Stimulated activated CD8-positive, alpha-beta memory T cell treated with anti-CD3 and anti-CD28 coated beads, Interleukin-12 subunit alpha, Interleukin-12 subunit beta, amount 100 ng/mL, for 24 hours (primary cell): Measurements from ENCODE around the gene ATP2B2.

Experiments
- DNase-seq: peaks from one replicate; pipeline ENCODE4 v3.0.0-alpha.2; 2020; ENCODE audit errors: extremely low read depth

ATP2B2 gene

DNA sequence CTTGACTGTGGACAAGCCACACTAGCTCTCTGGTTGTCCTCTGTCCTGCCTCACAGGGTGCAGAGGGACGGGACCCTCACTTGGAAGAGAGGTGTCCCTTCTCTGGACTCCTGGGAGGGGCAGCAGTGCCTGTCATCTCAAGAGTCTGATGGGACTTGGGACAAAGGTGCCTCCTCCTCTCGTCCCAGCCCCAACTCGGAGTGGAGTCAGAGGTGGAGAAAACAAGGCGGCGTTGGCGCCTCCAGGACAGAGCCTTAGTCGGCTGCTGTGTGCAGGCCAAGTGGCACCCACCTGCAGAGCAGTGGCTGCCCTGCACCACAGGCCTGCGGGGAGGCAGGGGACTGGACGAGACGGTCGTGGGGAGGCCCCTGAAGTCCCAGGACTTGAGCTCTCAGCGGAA, 175.1 kb downstream of the ATP2B2 start:
- DNase-seq, result no peak

DNA sequence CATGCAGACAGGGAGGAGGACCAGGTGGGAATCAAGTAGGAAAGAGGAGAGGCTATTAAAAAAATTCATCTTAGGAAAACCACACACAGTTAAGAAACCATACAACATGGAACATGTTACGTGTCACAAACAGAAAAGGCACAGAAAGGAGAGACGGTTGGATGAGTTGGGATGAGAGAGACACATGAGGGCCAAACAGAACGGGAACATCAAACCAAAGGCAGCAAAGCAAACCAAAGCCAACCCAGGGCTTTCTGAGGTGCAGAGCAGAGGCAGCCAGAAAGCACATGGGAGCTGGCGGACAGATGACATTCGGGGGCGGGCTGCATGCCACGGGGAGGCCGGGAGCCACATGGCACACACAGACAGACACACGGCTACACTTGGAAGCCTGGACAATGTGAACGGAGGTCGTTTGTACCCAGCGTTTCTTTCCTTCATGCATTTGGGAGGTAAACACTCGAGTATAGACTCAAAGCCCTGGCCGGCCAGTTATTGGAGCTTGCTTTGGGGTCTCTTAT, 175.8 kb downstream of the ATP2B2 start:
- no peak for DNase-seq

DNA sequence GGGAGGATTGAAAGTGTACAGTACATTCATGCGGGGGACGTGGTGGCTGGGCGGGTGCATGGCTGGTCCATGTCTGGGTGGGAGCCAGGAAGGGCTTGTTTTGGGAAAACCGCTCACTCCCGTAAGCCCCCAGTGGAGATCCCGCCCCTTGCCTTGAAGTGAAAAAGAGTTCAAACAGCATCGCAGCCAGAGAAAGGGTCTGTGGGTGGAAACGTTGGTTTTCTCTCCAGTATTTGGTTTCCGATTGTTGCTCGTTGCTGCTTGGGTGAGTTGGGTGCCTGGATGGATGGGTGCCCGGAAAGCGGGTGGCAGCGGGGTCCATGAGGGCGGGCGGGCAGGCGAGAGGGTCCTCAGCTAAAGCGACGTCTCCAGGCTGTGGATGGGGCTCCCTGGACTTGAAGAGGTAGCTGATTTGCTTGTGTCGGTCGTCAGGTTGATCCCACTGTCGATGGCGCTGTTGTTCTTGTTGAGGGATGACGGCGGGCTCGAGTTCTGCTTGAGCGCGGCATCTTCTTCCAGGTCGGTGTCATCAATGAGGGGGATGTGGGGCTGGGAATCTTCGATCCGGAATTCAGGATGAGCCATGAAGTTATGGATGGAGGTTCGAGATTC, 176.8 kb downstream of the ATP2B2 start:
- no peak for DNase-seq

DNA sequence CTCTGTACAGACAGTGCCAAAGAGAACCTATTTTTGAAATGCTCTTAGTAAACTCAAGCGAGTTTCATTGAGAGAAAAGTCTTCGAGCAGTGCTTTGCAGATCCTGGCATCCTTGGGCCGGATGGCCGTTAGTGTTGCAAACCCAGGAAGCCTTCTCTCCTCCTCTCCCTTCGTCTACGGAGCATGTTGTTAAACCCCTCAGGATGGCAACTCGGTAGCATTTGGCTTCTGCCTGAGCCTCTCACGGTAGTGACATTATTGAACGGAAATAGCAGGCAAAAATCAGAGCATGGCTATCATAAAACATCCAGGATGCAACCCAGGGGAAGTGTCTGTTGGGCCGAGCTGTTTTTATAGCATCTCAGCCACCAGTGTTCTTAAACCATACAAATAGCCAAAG, 177.8 kb downstream of the ATP2B2 start:
- DNase-seq, result no peak

DNA sequence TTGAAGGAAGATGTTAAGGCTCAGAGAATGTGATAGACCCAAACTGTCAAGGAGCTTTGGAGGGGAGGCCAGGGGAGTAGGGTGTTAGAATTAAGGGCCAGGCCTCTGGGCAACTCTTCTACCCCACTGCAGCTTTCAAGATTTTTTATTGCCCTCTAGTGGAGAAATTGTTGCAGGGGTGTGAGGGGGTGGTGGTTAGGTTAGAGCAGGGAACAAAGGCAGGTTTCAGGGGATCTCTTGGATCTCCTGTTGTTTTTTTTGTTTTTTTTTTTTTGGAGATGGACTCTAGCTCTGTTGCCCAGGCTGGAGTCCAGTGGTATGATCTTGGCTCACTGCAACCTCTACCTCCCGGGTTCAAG, 183.1 kb downstream of the ATP2B2 start:
- no peak for DNase-seq

DNA sequence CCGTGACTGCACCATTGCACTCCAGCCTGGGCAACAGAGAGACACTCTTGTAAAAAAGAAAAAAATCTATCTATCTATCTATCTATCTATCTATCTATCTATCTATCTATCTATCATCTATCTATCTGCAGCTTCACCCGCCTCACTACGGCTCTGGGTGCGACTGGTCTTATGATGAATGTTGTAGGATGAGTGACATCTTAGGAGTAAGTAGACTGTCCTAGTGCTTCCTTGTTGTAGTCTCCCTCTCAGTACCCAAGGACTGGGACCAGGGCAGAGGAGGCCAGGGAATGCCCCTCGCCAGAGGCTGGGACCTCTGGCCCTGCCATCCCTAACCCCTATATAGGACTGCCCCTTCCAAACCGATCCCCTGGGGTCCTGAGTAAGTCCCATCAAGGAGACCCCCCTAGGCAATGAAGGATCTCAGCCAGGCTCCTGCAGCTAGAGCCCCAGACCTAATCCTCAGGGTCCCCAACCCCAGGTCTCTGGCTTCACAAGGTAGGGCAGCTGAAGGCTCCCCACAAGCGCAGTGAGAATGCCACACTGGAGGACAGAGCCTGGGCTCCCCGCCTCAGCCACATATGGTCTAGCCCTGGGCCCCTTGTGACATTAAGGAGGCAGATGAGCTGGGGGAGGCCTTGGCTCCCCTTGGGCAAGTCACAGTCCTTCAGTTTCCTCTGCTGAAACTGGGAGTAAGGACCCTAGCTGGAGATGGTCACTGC, 183.6 kb downstream of the ATP2B2 start:
- DNase-seq, result no peak

DNA sequence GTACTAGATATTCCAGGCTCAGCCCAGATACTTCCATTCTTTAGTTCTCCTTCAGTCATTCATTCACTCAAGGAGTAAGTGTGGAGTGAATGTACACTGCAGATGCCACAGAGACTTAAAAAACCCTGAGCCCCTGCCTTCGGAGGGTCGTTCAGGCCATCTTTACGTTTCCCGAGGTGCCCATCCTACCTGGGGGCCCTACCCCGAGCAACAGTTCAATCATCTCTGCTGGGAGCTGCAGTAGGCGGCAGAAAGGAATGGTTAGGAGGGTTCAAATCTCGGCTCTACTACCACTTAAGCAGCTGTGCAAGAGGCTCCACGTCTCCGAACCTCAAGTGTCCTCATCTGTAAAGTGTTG, 185.1 kb downstream of the ATP2B2 start:
- DNase-seq, result no peak

DNA sequence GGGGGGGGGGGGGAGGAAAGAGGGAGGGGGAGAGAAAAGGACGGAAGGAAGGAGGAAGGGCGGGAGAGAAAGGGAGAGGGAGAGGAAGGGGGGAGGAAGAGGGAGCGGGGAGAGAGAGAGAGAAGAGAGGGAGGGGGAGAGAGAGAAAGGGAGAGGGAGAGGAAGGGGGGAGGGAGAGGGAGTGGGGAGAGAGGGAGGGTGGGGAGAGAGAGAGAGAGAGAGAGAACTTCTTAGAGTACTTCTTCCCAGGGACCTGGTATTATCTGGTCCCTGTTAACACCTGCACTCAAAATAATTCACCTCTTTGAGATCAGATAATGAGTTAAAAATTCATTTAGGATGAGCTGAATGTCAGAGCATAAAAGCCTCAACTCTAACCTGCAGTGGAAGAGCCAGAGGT, 185.6 kb downstream of the ATP2B2 start:
- DNase-seq, result no peak

DNA sequence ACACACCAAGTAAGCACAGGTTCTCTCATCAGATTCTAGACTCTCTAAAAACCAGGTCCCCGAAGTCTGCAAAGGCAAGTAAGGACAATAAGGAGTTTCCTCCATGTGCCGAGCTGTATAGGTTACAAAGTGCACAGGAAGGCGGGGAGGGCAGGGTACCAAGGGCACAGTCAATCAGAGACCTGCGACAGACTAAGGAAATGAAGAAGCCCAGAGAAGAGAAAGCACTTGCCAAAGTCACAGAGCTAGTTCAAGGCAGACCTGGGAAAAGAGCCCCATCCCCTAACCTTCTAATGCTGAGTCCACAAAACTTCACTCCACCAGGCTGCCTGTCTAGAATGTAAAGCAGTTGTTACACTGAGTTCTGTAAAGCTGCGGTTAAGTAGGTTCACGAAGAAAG, 186.1 kb downstream of the ATP2B2 start:
- no peak for DNase-seq

DNA sequence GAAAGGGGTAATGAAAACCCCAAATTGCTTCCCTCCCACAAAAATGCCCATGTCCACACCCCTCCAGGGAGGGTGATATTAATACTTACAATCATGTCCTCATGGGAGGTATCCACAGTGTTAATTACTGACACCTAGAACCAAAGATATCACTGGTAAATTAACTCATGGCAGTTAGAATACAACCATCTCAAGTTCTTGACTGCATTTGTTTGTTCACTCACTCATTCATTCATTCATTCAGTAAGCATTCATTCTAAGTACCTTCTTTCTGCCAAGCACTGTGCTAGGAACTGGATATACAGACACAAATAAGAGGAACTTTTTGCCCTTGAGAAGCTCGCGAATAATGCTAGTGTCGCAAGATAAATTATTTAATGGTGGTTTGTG, 187.4 kb downstream of the ATP2B2 start:
- no peak for DNase-seq

DNA sequence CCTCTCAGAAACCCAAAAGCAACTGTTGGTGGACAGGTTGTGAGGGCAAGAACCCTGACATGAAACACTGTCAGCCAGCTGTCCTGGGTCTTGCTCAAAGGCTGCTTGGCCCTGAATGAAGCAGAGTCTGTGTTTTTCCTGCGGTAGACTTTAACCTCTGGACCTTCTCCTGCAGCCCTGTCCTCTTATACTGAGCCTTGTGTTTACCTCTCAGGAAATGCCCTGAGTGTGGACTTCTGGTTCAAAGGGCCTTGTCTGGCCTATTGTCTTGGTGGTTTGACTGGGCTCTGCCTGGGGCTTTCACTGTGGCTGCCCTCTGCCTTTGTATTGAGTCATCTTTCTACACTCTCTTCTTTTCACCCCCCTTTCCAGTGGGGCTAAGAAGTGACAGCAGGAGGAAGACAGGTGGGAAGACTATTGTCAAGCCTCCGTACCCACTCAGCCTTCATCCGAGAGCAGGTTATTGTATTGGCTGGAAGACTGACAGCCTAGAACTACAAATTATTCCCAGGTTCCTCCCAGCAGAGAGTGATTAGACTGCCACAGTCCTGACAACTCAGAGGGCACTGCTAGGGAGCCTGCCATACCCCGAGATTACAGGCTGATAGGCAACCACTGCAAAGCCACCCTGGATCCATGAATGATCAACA, 187.9 kb downstream of the ATP2B2 start:
- DNase-seq, result no peak

DNA sequence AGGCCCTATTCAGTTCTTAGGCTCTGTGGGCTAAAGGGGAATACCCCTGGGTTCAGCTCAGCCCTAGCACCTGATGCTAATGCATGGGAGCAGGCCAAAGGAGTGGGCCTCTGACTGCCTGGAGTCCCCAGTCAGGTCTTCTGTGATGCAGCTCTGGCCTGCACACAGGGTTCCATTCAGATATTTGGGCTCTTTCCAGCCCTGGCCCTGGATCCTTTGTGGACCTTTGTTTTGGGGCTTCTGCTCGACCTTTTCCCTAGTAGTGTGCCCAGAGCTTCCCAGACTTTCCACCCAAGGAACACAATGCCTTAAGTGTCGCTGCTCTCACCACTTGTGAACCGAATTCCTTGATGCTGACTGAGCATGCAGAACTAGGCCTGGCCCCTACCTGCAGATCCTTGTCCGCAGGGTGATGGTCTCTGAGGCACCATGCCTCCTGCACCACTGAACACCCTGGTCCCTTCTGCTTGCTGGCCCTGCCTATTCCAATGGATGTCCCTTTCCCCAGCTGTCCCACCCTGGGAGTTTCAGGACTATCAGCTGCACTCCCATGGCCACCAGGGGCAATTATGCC, 189.5 kb downstream of the ATP2B2 start:
- no peak for DNase-seq

DNA sequence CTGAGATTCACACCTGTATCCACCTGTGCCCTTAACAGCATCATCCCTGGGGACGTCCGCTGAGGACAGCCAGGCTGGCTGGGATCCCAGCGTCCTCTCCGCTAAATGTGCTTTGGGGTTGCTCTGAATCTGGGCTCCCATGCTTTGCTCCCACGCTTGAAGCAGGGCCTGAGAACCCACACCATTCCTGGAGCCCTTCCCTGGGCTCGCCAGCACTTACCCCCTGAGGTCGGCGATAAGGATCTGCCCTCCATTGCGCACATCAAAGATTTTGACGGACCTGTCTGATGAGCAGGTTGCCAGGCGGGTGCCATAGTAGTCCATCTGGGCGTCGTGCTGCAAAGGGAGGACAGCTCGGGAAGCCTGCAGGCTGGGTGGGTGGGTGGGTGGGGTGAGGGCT, 190.3 kb downstream of the ATP2B2 start:
- DNase-seq, result no peak

DNA sequence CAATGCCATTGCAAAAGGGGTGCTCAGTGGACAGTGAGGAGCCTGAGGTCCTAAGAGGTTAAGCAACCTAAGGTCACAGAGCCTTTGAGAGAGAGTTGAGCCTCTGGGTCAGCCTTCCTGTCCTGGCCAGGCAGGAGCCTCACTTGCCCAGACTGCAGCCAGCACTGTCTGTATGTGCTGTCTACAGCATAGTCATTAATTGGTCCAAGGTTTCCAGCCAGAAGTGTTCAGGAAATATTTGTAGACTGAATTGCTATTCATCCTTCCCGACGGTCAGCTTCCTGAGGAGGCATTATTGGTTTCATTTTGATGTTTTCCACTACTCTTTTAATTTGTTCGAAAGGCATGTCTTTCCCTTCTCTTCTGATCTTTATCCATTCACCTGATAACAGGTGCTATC, 192.5 kb downstream of the ATP2B2 start:
- no peak for DNase-seq

DNA sequence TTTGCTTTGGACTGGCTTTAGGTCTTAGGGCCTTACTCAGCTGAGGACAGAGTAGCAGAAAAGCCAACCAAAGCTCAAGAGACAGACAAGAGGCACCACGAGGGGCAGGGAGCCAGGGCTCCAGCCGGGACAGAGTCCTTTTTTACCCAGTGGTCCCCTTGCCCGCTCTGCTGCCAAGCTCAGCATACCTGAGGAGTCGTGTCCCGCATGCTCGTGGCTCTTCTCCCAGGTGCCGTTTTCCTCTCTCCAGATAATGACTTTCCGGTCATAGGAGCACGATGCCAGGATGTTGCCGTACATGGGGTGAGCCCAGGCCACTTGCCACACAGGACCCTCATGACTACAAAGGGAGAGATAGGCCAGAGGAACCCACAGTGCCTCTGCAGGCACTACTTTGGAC, 193.0 kb downstream of the ATP2B2 start:
- DNase-seq, result no peak

DNA sequence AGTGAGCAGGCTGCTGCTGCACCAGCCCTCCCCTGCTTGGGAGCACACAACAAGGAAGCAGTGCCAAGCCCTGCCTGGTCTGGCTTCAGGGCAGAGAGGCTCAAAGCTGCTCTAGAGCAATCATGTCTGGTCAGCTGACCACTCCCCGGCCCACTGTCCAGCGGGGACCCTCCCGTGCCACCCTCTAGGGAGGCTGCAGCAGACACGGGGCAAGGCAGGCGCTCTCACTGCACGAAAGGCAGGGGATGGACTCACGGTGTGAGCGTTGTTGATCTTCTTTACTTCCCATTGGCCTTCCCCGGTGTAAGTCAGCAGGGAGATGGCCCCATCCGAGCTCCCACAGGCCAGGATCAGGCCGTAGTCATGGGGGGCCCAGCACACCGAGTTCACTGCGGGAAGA, 193.7 kb downstream of the ATP2B2 start:
- no peak for DNase-seq

DNA sequence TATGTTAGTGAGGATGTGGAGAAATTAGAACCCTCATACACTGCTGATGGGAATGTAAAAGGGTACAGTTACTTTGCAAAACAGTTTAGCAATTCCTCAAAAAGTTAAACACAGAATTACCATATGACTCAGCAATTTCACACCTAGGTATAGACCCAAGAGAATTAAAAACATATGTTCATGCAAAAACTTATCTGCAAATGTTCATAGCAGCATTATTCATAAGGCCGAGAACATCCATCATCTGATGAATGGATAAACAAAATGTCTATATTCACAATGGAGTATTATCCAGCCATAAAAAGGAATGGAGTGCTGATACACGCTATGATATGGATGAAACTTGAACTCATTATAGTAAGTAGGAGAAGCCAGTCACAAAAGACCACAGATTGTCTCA, 194.8 kb downstream of the ATP2B2 start:
- no peak for DNase-seq

DNA sequence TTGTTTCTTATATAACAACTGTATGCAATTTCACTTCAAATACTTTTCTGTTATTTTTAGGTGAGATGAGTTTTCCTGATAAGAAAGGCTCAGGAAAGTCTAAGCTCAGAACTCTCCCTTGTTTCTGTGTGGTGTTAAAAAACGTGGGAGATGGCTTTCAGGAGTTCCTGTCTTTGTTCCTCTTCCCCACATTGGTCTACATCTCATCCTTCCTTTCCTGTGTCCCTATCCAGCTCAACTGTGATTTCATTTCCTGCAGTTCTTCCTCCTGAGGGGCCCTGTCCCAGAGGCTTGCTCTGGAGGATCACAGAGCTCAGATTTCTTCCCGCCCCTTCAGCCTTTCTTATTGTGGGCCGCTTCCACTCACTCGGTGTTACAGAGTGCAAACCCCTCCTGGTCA, 195.7 kb downstream of the ATP2B2 start:
- DNase-seq, result no peak

DNA sequence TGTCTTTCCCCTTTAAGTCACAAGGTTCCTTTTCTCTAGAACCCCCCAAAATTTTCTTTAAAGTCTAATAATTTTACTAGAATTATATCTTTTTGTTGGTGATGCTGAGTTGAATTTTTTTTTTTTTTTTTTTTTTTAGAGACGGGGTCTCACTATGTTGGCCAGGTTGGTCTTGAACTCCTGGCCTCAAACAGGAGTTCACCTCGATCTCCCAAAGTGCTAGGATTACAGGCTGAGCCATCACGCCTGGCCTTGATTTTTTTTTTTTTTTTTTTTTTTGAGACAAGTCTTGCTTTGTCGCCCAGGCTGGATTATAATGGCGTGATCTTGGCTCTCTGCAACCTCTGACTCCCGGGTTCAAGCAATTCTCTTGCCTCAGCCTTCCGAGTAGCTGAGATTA, 196.7 kb downstream of the ATP2B2 start:
- DNase-seq, result no peak

DNA sequence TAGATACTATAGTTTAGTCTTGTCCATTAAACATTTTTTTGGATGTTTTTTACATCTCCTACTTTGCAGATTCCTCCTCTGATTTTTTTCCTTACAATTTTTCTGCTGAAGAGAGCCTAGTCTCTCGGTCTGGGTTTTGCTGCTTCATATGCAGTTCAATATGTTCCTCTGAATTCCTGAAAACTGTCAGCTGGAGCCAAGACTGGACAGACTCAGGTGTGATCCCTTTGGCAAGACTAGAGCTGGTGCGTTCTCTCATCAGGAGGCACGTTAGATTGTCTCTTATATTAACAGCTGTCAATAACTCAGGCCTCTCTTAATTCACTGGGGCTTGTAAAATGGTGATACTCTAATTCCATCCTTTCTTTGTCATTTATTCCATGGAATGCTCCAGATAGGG, 199.2 kb downstream of the ATP2B2 start:
- no peak for DNase-seq

DNA sequence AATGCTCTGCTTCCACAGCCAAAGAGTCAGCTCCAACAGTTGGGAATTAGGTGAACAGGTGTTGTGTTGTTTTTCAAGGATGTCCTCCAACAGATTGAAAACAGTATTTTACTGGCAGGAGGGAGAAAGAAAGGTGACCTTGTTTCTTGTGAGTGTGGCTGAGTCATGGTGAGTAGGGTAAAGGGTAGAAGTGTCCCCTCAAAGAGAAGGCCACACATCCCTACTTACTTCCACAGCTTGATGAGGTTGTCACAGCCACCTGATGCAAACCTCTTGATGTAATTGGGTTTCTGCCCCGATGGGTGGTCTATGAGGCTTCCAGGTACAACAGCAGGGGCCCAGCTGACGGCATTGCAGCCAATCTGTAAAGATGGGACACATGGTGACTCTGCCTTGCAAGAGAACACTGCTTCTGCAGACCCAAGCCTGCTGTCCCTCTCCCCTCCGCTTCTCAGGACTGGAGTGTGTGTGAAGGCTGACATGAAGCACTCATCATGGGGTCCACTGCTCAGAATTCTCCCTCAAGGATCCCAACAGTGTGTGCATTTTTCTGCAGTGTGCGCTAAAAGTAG, 200.0 kb downstream of the ATP2B2 start:
- no peak for DNase-seq

DNA sequence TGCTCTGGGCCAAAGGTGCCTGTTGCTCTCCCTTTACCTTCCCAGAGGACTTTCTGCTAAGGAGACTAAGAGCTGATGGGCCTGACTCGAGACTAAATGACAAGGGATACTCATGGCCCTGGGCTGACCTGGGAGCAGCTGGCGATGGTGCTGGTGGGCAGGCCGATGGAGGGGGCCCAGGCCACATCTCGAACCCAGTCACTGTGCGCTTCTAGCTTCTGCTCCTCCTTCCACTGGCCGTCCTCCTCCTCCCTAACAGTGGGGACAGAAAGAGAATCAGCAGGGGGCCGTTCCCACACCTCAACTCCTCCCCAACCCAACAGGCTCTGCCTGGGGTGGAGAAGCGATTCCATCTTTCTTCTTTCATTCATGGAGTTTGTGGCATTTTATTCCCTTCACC, 200.5 kb downstream of the ATP2B2 start:
- DNase-seq, result no peak

DNA sequence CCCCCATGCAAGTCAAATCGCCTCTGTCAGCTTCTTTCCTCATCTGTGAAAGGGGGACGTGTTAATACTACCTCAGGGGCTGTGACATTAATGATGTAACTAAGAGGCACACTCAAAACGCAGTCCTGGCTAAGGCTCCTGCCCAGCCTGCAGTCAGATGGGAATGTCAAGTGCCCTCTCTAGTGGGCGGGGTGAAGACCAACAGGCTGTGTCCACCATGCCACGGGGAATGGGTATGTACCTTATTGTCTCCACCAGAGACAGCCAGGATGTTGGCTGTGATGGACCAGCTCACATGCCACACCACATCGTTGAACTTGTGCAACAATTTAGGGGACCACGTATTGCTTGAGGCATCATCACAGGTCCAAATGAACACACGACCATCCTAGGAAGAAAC, 201.6 kb downstream of the ATP2B2 start:
- DNase-seq, result no peak
